SK-N-SH (cell line): Measurements from ENCODE around the gene OCA2. TPM values are rescaled to one million over a fixed set of nuclear protein-coding genes. Genes with fewer than 3 reads are reported as not detected.
A peak's percentile ranks its signal among the peaks of the same experiment; 100 is the strongest.
"Not testable (repeated sequence)": the region's sequence is repeated elsewhere in the genome, so short reads cannot be mapped to it uniquely, and the experiment has no call there.

Experiments used
- CTCF ChIA-PET: fragments of 300-600, 350-600 bp; formaldehyde crosslinking; extraction: SDS; loops from one replicate; lab custom pipeline; 2021; lab: Yijun Ruan, JAX
- POLR2A ChIA-PET: fragments of 350-600 bp; sonication (Branson Sonifier 250); formaldehyde crosslinking; extraction: SDS; loops from one replicate; lab custom pipeline; 2020; ENCODE audit warnings: antibody characterized with exemption, inconsistent platforms; lab: Yijun Ruan, JAX
- DNase-seq: peaks from one replicate; pipeline ENCODE4 v3.0.0; 2012
- H2AFZ ChIP-seq: fragments of 200-600 bp; sonication (generic); 2 replicates; pipeline ENCODE4 v1.8.1; 2016; ENCODE audit warnings: antibody characterized with exemption, mild to moderate bottlenecking, low read depth
- H3F3A ChIP-seq: fragments of 200-600 bp; sonication (generic); replicated peaks from 2 replicates; pipeline ENCODE3; 2016; ENCODE audit warnings: antibody characterized with exemption, mild to moderate bottlenecking; ENCODE audit not compliant: insufficient read depth
- H3K27ac ChIP-seq, 2 experiments: fragments of 200-500 bp in 1 of 2; fragments of 200-600 bp in 1 of 2; sonication (Bioruptor generic) in 1 of 2; sonication (generic), shearing (Covaris generic) in 1 of 2; 2 replicates each; pipeline versions ENCODE4 v1.5.1 to v1.6.1; 2014 to 2016; ENCODE audit warnings: low read depth in 2 of 2, inconsistent platforms in 1 of 2, low read length in 1 of 2, mild to moderate bottlenecking in 1 of 2, mixed read lengths in 1 of 2
- H3K27me3 ChIP-seq: fragments of 200-600 bp; sonication (generic), shearing (Covaris generic); 2 replicates; pipeline ENCODE4 v1.6.1; 2016; ENCODE audit warnings: mixed run types; ENCODE audit not compliant: insufficient read depth
- H3K36me3 ChIP-seq, 2 experiments: fragments of 200-500 bp in 1 of 2; fragments of 200-600 bp in 1 of 2; sonication (Bioruptor generic) in 1 of 2; sonication (generic) in 1 of 2; replicated peaks in 1 of 2; 2 replicates each; pipeline versions ENCODE3 to v1.5.1; 2014 to 2016; ENCODE audit warnings: low read length in 1 of 2, mild to moderate bottlenecking in 1 of 2; ENCODE audit not compliant: insufficient read depth in 2 of 2, control insufficient read depth in 1 of 2
- H3K4me1 ChIP-seq, 2 experiments: fragments of 200-500 bp in 1 of 2; fragments of 200-600 bp in 1 of 2; sonication (Bioruptor generic) in 1 of 2; sonication (generic), shearing (Covaris generic) in 1 of 2; 2 replicates each; pipeline versions ENCODE4 v1.5.1 to v1.6.1; 2014 to 2016; ENCODE audit warnings: low read depth in 1 of 2, low read length in 1 of 2, mixed run types in 1 of 2; ENCODE audit not compliant: insufficient read depth in 2 of 2, control insufficient read depth in 1 of 2
- H3K4me2 ChIP-seq: fragments of 200-600 bp; sonication (generic), shearing (Covaris generic); 2 replicates; pipeline ENCODE4 v1.6.1; 2017; ENCODE audit warnings: mixed run types
- H3K4me3 ChIP-seq, 2 experiments: fragments of 200-500 bp in 1 of 2; fragments of 200-600 bp in 1 of 2; sonication (Bioruptor generic) in 1 of 2; sonication (generic), shearing (Covaris generic) in 1 of 2; 2 replicates each; pipeline versions ENCODE4 v1.5.1 to v1.8.1; 2014 to 2016; ENCODE audit warnings: low read depth in 2 of 2, inconsistent platforms in 1 of 2, low read length in 1 of 2, mild to moderate bottlenecking in 1 of 2, mixed read lengths in 1 of 2, moderate library complexity in 1 of 2
- H3K79me2 ChIP-seq: fragments of 200-600 bp; sonication (generic); 2 replicates; pipeline ENCODE4 v1.8.1; 2017; ENCODE audit warnings: mild to moderate bottlenecking; ENCODE audit not compliant: insufficient read depth
- H3K9ac ChIP-seq: fragments of 200-600 bp; sonication (generic); 2 replicates; pipeline ENCODE4 v1.6.1; 2017; ENCODE audit warnings: mixed run types
- H3K9me2 ChIP-seq: fragments of 200-600 bp; sonication (generic); 2 replicates; pipeline ENCODE4 v1.6.1; 2017; ENCODE audit warnings: mixed run types
- H3K9me3 ChIP-seq: fragments of 200-600 bp; sonication (generic); 2 replicates; pipeline ENCODE4 v1.6.1; 2017; ENCODE audit warnings: mixed run types, mild to moderate bottlenecking, moderate library complexity
- H4K20me1 ChIP-seq: fragments of 200-600 bp; sonication (generic); 2 replicates; pipeline ENCODE4 v1.6.1; 2017; ENCODE audit warnings: mild to moderate bottlenecking, mixed run types; ENCODE audit not compliant: insufficient read depth
- FOSL2 ChIP-seq: IDR thresholded peaks from 2 replicates; pipeline ENCODE4 v1.4.0; 2012; ENCODE audit warnings: low read depth, mild to moderate bottlenecking, moderate library complexity, borderline replicate concordance
- GABPA ChIP-seq: IDR thresholded peaks from 2 replicates; pipeline ENCODE4 v1.4.0; 2012; ENCODE audit warnings: low read depth, mild to moderate bottlenecking
- GATA2 ChIP-seq: sonication (generic); formaldehyde crosslinking; IDR thresholded peaks from 2 replicates; pipeline ENCODE4 v1.5.0; 2020; ENCODE audit warnings: mild to moderate bottlenecking, missing genetic modification reagents
- JUND ChIP-seq: IDR thresholded peaks from 2 replicates; pipeline ENCODE4 v1.4.0; 2012
- MEF2A ChIP-seq: IDR thresholded peaks from 2 replicates; pipeline ENCODE4 v1.4.0; 2012; ENCODE audit warnings: low read depth, borderline replicate concordance
- MXI1 ChIP-seq: IDR thresholded peaks from 2 replicates; pipeline ENCODE4 v1.6.1; 2012; ENCODE audit warnings: mild to moderate bottlenecking, low read depth, low read length, improper control_type of control experiment
- RFX5 ChIP-seq: IDR thresholded peaks from 2 replicates; pipeline ENCODE4 v1.6.1; 2012; ENCODE audit warnings: mild to moderate bottlenecking, improper control_type of control experiment, low read length
- SIN3A ChIP-seq: IDR thresholded peaks from 2 replicates; pipeline ENCODE4 v1.6.1; 2012; ENCODE audit warnings: low read depth, mild to moderate bottlenecking, low read length, moderate library complexity, borderline replicate concordance
- SMC3 ChIP-seq: IDR thresholded peaks from 2 replicates; pipeline ENCODE4 v1.6.1; 2012; ENCODE audit warnings: low read depth, low read length, improper control_type of control experiment
- TAF1 ChIP-seq: IDR thresholded peaks from 2 replicates; pipeline ENCODE4 v1.6.1; 2012; ENCODE audit warnings: low read depth, mild to moderate bottlenecking, low read length, moderate library complexity, borderline replicate concordance
- WGBS: methylation state at CpG from one replicate; pipeline ENCODE4 v1.1.6; 2017; ENCODE audit warnings: low lambda C conversion rate; 5-methylcytosine and 5-hydroxymethylcytosine counted together
- polyA plus RNA-seq, 3 experiments: library from polyadenylated mRNA; depleted of rRNA; stranded (reverse); fragments of >200 nt; gene quantifications; 2 replicates each; pipeline ENCODE4 v1.2.3, GENCODE V29; 2012
- TF ChIP-seq, protein P1 (sequence below): IDR thresholded peaks from 2 replicates; pipeline ENCODE4 v1.4.0; 2012; ENCODE audit warnings: low read depth
- TF ChIP-seq, protein P2 (sequence below): fragments of 200-600 bp; sonication (generic); IDR thresholded peaks from 2 replicates; pipeline ENCODE4 v1.6.1; 2017; ENCODE audit warnings: antibody characterized with exemption, mild to moderate bottlenecking, moderate library complexity
- TF ChIP-seq, protein P3 (sequence below): IDR thresholded peaks from 2 replicates; pipeline ENCODE4 v1.4.0; 2012; ENCODE audit warnings: low read depth, borderline replicate concordance
- TF ChIP-seq, protein P4 (sequence below): IDR thresholded peaks from 2 replicates; pipeline ENCODE4 v1.4.0; 2012; ENCODE audit warnings: low read depth, borderline replicate concordance

The OCA2 gene
- polyA plus RNA-seq (2012; rRNA removed): 0.10 and 0.16 TPM in 2 replicates
- polyA plus RNA-seq (2012; cell fraction: cytosol; rRNA removed): 0.05 and 0.12 TPM in 2 replicates
- 0.14 and 0.15 TPM in 2 replicates for polyA plus RNA-seq (2012; cell fraction: nucleus; rRNA removed)

DNA sequence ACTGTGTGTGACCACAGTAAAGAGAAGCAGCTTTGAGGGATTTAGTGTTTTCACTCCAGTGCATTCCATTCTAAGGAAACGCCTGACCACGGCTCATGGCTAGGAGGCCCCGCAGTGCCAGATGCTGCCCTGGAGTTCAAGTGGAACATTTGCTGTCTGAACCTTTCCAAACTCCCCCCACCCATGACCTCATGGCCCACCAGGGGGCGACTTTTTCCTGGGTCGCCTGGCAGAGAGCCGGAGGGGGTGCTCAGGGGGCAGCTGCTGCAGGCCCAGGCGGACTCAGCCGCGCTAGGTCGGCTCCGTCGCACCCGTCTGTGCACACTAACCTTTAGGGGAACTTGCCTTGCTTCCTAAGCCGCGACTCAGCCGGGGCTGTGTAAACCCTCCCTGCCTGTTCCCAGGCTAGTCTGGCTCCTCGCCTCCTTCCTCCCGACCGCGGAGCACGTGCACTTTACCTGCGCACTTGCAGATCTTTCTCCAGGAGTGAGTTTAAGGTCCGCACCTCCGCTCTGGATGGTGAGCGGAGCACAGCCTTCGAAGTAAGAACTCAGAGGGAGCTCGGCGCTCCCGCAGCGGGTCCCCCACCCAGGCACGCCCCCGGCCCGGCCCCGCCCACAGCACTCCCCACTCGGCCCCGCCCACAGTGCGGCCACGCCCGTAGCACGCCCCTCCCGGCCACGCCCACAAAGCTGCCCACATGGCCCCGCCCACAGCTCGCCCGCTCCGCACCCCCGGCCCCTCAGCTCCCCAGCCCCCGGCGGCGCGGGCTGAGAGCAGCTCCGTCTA, at the start of gene OCA2:
TSS of gene OCA2 (minus strand) at position 550 of the 789 bp plus-strand sequence. CDS start 17,441 bp downstream, outside the sequence.
- H3K27ac ChIP-seq: no peak within 1 kb of the TSS
- H3K4me2 ChIP-seq: peak within 1 kb of the TSS; percentile 66; the same call in 1 of the 2 replicates
- peak within 1 kb of the TSS; percentile 59; the same call in 1 of the 2 replicates for H2AFZ ChIP-seq
- peaks cover 13% of the 10 kb centered on the region for H3K27me3 ChIP-seq
- no peak within 1 kb of the TSS for H3K9ac ChIP-seq
- DNase-seq: peak; percentile 95
- TF ChIP-seq, protein P1, sequence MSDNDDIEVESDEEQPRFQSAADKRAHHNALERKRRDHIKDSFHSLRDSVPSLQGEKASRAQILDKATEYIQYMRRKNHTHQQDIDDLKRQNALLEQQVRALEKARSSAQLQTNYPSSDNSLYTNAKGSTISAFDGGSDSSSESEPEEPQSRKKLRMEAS: 0 out of 2 replicates have a peak, but pooled peaks have one; percentile 41
- TF ChIP-seq, protein P2, sequence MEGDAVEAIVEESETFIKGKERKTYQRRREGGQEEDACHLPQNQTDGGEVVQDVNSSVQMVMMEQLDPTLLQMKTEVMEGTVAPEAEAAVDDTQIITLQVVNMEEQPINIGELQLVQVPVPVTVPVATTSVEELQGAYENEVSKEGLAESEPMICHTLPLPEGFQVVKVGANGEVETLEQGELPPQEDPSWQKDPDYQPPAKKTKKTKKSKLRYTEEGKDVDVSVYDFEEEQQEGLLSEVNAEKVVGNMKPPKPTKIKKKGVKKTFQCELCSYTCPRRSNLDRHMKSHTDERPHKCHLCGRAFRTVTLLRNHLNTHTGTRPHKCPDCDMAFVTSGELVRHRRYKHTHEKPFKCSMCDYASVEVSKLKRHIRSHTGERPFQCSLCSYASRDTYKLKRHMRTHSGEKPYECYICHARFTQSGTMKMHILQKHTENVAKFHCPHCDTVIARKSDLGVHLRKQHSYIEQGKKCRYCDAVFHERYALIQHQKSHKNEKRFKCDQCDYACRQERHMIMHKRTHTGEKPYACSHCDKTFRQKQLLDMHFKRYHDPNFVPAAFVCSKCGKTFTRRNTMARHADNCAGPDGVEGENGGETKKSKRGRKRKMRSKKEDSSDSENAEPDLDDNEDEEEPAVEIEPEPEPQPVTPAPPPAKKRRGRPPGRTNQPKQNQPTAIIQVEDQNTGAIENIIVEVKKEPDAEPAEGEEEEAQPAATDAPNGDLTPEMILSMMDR: peak; percentile 47
- no peak for TF ChIP-seq GABPA
- no peaks in the 10 kb centered on the region for H3K79me2 ChIP-seq
- H3F3A ChIP-seq: peaks cover 4% of the 10 kb centered on the region
- no peaks in the 10 kb centered on the region for H4K20me1 ChIP-seq
- WGBS: 19% methylated on average over 16 of the region's 52 CpGs
- no peaks in the 10 kb centered on the region for H3K36me3 ChIP-seq
- CTCF ChIA-PET: interaction anchor here (0.7 to 6.4 kb wide), 21 partner anchors 8 to 1208 kb away, joined by 3 to 37 read pairs (median 3); no protein-coding TSS in a partner anchor
- H3K4me3 ChIP-seq: peak within 1 kb of the TSS; percentile 32 to 45; a peak in 3 of 4 replicates
- POLR2A ChIA-PET: interaction anchor here (0.6 to 1.3 kb wide), 2 partner anchors 77 to 86 kb away, joined by 3 read pairs; no protein-coding TSS in a partner anchor
- H3K9me2 ChIP-seq: no peaks in the 10 kb centered on the region
- no peaks in the 10 kb centered on the region for H3K9me3 ChIP-seq
- H3K4me1 ChIP-seq: peaks cover 0 to 16% of the 10 kb centered on the region in 2 experiments; a peak in 1 of 4 replicates

DNA sequence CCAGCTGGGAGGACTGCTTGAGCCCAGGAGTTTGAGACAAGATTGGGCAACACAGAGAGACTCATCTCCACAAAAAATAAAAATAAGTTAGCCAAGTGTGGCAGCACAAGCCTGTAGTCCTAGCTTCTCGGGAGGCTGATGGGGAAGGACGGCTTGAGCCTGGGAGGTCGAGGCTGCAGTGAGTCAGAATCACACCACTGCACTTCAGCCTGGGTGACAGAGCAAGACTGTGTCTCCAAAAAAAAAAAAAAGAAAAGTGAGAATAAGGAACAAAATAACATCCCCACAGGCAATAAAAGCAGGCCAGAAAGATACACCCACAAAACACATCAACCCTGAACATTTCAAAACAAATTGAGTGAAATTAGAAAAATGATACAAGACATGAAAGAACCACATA, 48.7 kb upstream of the OCA2 start:
- H2AFZ ChIP-seq: no peak overlapping the region
- no peak for TF ChIP-seq GATA2 (CRISPR knock-in tag)
- TF ChIP-seq SIN3A: no peak
- TF ChIP-seq, protein P1: no peak
- TF ChIP-seq TAF1: no peak
- TF ChIP-seq FOSL2: no peak
- no peak for TF ChIP-seq JUND
- no peak for TF ChIP-seq MEF2A
- TF ChIP-seq, protein P3, sequence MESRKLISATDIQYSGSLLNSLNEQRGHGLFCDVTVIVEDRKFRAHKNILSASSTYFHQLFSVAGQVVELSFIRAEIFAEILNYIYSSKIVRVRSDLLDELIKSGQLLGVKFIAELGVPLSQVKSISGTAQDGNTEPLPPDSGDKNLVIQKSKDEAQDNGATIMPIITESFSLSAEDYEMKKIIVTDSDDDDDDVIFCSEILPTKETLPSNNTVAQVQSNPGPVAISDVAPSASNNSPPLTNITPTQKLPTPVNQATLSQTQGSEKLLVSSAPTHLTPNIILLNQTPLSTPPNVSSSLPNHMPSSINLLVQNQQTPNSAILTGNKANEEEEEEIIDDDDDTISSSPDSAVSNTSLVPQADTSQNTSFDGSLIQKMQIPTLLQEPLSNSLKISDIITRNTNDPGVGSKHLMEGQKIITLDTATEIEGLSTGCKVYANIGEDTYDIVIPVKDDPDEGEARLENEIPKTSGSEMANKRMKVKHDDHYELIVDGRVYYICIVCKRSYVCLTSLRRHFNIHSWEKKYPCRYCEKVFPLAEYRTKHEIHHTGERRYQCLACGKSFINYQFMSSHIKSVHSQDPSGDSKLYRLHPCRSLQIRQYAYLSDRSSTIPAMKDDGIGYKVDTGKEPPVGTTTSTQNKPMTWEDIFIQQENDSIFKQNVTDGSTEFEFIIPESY: no peak
- TF ChIP-seq, protein P4, sequence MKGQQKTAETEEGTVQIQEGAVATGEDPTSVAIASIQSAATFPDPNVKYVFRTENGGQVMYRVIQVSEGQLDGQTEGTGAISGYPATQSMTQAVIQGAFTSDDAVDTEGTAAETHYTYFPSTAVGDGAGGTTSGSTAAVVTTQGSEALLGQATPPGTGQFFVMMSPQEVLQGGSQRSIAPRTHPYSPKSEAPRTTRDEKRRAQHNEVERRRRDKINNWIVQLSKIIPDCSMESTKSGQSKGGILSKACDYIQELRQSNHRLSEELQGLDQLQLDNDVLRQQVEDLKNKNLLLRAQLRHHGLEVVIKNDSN: no peak
- no peak for TF ChIP-seq MXI1
- TF ChIP-seq RFX5: no peak
- no peak for TF ChIP-seq SMC3
- no peak for DNase-seq
- H3K36me3 ChIP-seq: peaks cover 15 to 36% of the 10 kb centered on the region in 2 experiments
- ChIA-PET CTCF (interaction anchor here (1.3 to 2.4 kb wide), 2 partner anchors 22 to 126 kb away, joined by 3 to 7 read pairs; no protein-coding TSS in a partner anchor), POLR2A (no interaction called here)
- no peak overlapping the region for H3K27ac ChIP-seq
- H3K4me1 ChIP-seq: no peaks in the 10 kb centered on the region; a peak in 1 of 4 replicates
- 96% methylated on average over 3 of the region's 3 CpGs for WGBS
- H3K9ac ChIP-seq: no peak overlapping the region
- H3K27me3 ChIP-seq: no peaks in the 10 kb centered on the region
- H3K4me3 ChIP-seq: no peak overlapping the region
- H3F3A ChIP-seq: peaks cover 7% of the 10 kb centered on the region
- peaks cover 34% of the 10 kb centered on the region for H3K79me2 ChIP-seq
- no peaks in the 10 kb centered on the region for H3K9me3 ChIP-seq
- no peak overlapping the region for H3K4me2 ChIP-seq
- no peaks in the 10 kb centered on the region for H3K9me2 ChIP-seq
- no peaks in the 10 kb centered on the region for H4K20me1 ChIP-seq

DNA sequence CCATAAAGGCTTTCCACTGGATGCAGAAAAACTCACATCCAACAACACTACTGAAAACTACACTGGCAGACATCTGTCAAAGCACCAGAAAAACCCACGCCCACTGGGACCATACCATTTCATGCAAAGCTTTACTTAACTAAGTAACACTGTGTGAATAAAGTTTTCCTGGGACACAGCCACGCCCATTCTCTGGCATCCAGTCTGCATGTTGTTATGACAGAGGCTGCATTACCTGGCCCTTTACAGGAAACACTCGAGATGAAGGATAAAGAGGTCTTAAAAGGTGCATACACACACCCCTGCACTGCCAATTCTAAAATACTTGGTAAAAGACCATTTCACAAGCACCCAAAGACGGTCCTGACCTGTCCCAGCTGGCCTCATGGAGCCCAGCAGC, 46.3 kb upstream of the OCA2 start:
- H4K20me1 ChIP-seq, H3F3A ChIP-seq, H3K4me2 ChIP-seq, H3K9ac ChIP-seq, H3K27ac ChIP-seq, H3K27me3 ChIP-seq, POLR2A ChIA-PET, H3K4me3 ChIP-seq, H3K4me1 ChIP-seq, H3K9me2 ChIP-seq, DNase-seq, H2AFZ ChIP-seq, H3K9me3 ChIP-seq: not testable (repeated sequence)
- 100% methylated on average over 4 of the region's 4 CpGs for whole genome bisulfite sequencing
- Histone ChIP-seq H3K79me2 (peaks cover 26% of the 10 kb centered on the region), H3K36me3 (peaks cover 19 to 35% of the 10 kb centered on the region in 2 experiments)
- CTCF ChIA-PET: interaction anchor here (2.4 kb wide), 1 partner anchor 19 kb away, joined by 7 read pairs; no protein-coding TSS in a partner anchor
